ENCODE results near the gene ADAMTS1.

Gene ADAMTS1

DNA sequence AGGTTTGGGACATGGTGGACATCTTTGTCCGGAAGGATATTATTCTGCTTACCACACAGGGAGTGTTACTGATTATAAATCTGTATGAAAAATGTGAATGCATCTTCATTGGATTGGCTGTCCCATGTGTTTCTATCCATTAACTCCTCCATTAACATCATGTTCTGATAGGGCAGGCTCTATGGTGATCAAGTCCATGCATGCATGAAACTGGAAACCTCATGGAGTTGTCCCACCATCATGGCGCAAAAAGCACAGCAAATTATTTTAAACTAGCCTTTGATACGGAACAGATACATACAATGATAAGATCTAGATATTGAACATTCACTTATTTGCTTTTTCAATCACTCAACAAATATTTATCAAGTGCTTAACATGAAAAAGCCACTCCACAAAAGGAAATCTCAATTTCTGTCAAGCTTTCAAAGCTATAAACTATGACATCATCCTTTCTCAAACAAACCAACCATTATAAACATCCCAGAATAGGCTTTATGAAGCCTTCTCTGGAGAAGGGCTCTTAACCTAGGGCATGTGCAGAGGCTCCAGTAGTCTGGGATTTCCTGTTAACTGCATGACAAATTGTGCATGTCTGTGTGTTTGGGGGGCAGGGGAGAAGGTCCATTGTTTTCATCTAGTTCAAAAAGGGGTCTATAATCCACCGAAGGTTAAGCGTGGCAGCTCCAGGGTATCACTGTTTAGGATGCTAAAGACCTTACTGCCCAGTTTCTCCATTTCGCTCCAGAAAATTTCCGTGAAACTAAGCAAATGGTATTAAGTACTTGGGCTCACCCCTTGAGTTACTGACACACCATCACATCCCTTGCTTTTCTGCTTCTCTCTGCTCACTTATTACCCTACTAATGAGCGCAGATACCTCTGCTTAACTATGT is 46.1 kb downstream of the ADAMTS1 start:
- Histone ChIP-seq H3K4me3 (ENCODE audit: low read length) (no peak overlapping the region), H3K36me3 (ENCODE audit: insufficient read depth, low read length) (no peaks in the 10 kb centered on the region)

DNA sequence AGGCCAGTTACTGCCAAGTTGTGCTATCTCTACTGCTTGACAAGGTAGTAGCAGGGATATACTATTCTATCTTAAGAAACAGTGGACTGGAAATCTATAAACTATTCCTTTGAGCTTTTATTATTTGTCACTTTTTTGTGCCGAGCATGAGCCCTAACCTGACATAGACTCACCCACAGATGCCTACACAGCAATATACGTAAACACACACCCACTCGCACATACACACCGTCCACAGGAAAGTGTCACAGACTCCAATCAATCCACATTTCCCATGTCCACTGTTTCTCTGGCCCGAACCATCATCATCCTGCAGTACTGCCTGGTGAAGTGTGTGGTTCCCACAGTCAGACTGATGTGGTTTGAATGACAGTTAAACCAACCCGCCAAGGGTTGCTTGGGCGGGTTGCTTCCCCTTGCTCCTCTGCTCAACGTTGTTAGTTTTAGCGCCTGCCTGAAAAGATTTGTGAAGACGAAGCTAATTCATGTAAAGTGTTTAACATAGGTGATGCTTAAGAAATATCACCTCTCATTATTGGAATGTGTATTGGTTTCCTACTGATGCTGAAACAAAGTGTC is 47.2 kb downstream of the ADAMTS1 start:
- H3K36me3 ChIP-seq (ENCODE audit: insufficient read depth, low read length), result no peaks in the 10 kb centered on the region
- no peak overlapping the region for H3K4me3 ChIP-seq (ENCODE audit: low read length)
- H3K4me2 ChIP-seq (ENCODE audit: low read length), result no peak overlapping the region
- H3K4me1 ChIP-seq (ENCODE audit: control insufficient read depth, insufficient read depth, low read length), result peaks cover 40% of the 10 kb centered on the region
- H3K9ac ChIP-seq (ENCODE audit: low read depth, low read length), result no peak overlapping the region
- H3K27me3 ChIP-seq (ENCODE audit: control insufficient read depth, insufficient read depth, low read length), result peaks cover 2% of the 10 kb centered on the region
- no peaks in the 10 kb centered on the region for H3K9me3 ChIP-seq (replicated peaks; ENCODE audit: low read length)

More for the DNA sequence above, 46.1 kb downstream of the ADAMTS1 start:
- Histone ChIP-seq H3K4me2 (ENCODE audit: low read length) (no peak overlapping the region), H3K9me3 (replicated peaks; ENCODE audit: low read length) (no peaks in the 10 kb centered on the region), H3K4me1 (ENCODE audit: control insufficient read depth, insufficient read depth, low read length) (peaks cover 40% of the 10 kb centered on the region), H3K27me3 (ENCODE audit: control insufficient read depth, insufficient read depth, low read length) (no peaks in the 10 kb centered on the region), H3K9ac (ENCODE audit: low read depth, low read length) (no peak overlapping the region)

GRCh38 chr21:26795866-26796329 is 49.3 kb downstream of the ADAMTS1 start:
- Histone ChIP-seq H3K9me3 (replicated peaks; ENCODE audit: low read length) (no peaks in the 10 kb centered on the region), H3K4me3 (ENCODE audit: low read length) (no peak overlapping the region)

GRCh38 chr21:26795412-26795805 is 49.8 kb downstream of the ADAMTS1 start:
- peak overlapping the region; percentile 56 for H3K9ac ChIP-seq (ENCODE audit: low read depth, low read length)
- no peak overlapping the region for H3K4me3 ChIP-seq (ENCODE audit: low read length)
- H3K27me3 ChIP-seq (ENCODE audit: control insufficient read depth, insufficient read depth, low read length), result peaks cover 2% of the 10 kb centered on the region

More at GRCh38 chr21:26795866-26796329, 49.3 kb downstream of the ADAMTS1 start:
- Histone ChIP-seq H3K27me3 (ENCODE audit: control insufficient read depth, insufficient read depth, low read length) (peaks cover 2% of the 10 kb centered on the region), H3K4me1 (ENCODE audit: control insufficient read depth, insufficient read depth, low read length) (peaks cover 29% of the 10 kb centered on the region), H3K9ac (ENCODE audit: low read depth, low read length) (peak overlapping the region; percentile 56), H3K4me2 (ENCODE audit: low read length) (peak overlapping the region; percentile 57), H3K36me3 (ENCODE audit: insufficient read depth, low read length) (no peaks in the 10 kb centered on the region)

DNA sequence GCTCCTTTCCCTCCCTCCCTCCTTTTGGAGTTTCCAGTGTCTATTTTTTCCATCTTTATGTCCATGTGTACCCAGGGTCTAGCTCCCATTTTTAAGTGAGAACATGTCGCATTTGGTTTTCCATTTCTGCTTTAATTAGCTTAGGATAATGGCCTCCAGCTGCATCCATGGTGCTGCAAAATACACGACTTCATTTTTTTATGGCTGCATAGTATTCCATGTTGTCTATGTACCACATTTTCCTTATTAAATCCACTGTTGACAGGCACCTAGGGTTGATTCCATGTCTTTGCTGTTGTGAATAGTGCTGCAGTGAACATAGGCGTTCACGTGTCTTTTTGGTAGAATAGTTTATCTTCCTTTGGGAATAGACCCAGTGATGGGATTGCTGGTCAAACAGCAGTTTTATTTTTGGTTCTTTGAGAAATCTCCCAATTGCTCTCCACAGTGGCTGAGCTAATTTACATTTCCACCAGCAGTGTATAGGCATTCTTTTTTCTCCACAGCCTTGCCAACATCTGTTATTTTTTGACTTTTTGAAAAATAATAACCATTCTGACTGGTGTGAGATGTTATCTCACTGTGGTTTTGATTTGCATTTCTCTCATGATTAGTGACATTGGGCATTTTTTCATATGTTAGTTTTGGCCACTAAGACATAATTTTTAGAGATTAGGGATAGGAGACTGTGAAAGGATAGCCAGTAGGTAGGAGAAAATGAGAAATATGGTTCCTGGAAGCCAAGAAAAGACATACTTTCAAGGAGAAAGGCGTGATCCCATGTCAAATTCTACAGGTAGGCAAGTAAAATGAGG is 50.4 kb downstream of the ADAMTS1 start:
- H3K27me3 ChIP-seq (ENCODE audit: control insufficient read depth, insufficient read depth, low read length), result peaks cover 2% of the 10 kb centered on the region
- no peaks in the 10 kb centered on the region for H3K36me3 ChIP-seq (ENCODE audit: insufficient read depth, low read length)
- H3K4me2 ChIP-seq (ENCODE audit: low read length), result no peak overlapping the region
- no peak overlapping the region for H3K4me3 ChIP-seq (ENCODE audit: low read length)
- no peaks in the 10 kb centered on the region for H3K9me3 ChIP-seq (replicated peaks; ENCODE audit: low read length)
- peak overlapping the region; percentile 56 for H3K9ac ChIP-seq (ENCODE audit: low read depth, low read length)
- H3K4me1 ChIP-seq (ENCODE audit: control insufficient read depth, insufficient read depth, low read length), result peaks cover 19% of the 10 kb centered on the region

More at GRCh38 chr21:26795412-26795805, 49.8 kb downstream of the ADAMTS1 start:
- H3K36me3 ChIP-seq (ENCODE audit: insufficient read depth, low read length), result no peaks in the 10 kb centered on the region
- H3K4me1 ChIP-seq (ENCODE audit: control insufficient read depth, insufficient read depth, low read length), result peaks cover 24% of the 10 kb centered on the region
- H3K9me3 ChIP-seq (replicated peaks; ENCODE audit: low read length), result no peaks in the 10 kb centered on the region
- peak overlapping the region; percentile 57 for H3K4me2 ChIP-seq (ENCODE audit: low read length)

DNA sequence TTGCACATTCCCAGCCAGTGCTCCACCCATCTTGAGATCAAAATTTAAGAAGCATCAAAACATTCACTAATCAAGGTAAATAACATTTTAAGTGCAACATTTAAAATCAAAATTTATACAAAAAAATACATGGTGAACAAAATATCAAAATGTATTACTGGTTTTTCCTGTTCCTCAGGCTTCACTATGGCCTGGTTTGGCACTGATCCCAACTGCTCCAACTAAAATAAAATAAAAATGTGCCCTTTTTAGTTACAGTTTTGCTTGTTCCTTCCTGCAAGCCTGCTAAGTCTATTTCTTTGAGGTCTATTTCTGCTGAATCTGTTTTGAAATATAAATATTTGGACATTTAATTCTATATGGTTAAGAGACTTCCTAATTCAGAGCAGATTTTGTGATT is 54.9 kb downstream of the ADAMTS1 start:
- Histone ChIP-seq H3K4me2 (ENCODE audit: low read length) (no peak overlapping the region), H3K9me3 (replicated peaks; ENCODE audit: low read length) (no peaks in the 10 kb centered on the region), H3K4me1 (ENCODE audit: control insufficient read depth, insufficient read depth, low read length) (peaks cover 2% of the 10 kb centered on the region), H3K4me3 (ENCODE audit: low read length) (no peak overlapping the region), H3K36me3 (ENCODE audit: insufficient read depth, low read length) (no peaks in the 10 kb centered on the region), H3K9ac (ENCODE audit: low read depth, low read length) (no peak overlapping the region), H3K27me3 (ENCODE audit: control insufficient read depth, insufficient read depth, low read length) (peaks cover 2% of the 10 kb centered on the region)

DNA sequence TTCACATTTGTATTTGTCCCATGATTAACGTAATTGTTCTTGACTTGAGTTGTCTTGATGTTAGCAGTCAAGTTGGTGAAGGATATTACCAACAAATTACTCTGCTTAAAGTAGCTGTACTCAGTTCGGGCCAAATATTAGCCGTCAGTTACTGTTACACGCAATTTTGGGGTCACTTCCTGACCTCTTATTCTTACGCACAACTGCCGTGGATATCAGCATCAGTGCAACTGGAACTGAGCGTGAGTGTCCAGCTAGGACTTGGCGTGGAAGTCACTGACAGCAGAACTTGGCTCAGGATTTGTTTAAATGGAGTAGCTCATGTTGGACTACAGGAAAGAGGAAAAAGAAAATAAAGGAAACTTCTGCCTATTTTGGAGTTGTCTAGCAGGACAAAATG is 56.4 kb downstream of the ADAMTS1 start:
- Histone ChIP-seq H3K4me2 (ENCODE audit: low read length) (no peak overlapping the region), H3K27me3 (ENCODE audit: control insufficient read depth, insufficient read depth, low read length) (peaks cover 2% of the 10 kb centered on the region), H3K36me3 (ENCODE audit: insufficient read depth, low read length) (no peaks in the 10 kb centered on the region), H3K9me3 (replicated peaks; ENCODE audit: low read length) (no peaks in the 10 kb centered on the region), H3K4me1 (ENCODE audit: control insufficient read depth, insufficient read depth, low read length) (no peaks in the 10 kb centered on the region), H3K4me3 (ENCODE audit: low read length) (no peak overlapping the region), H3K9ac (ENCODE audit: low read depth, low read length) (no peak overlapping the region)

All from skeletal muscle satellite cell (primary cell).